Omental fat pad (tissue), 4 donors: ENCODE data around the gene MAST2. TPM values are rescaled to one million over a fixed set of nuclear protein-coding genes. Genes with fewer than 3 reads are reported as not detected.
"Not testable (repeated sequence)": the region's sequence is repeated elsewhere in the genome, so short reads cannot be mapped to it uniquely, and the experiment has no call there.

Experiments used
- ATAC-seq: fragments of 150-250 bp; one replicate; pipeline ENCODE4 v1.9.1; 2016; ENCODE audit warnings: mild to moderate bottlenecking, moderate library complexity; ENCODE audit not compliant: low FRiP score
- DNase-seq: peaks from one replicate; pipeline ENCODE4 v3.0.0-alpha.2; 2019; ENCODE audit warnings: low spot score
- CTCF ChIP-seq, 3 donors: fragments of 450-650 bp; IDR thresholded peaks; one replicate each; pipeline ENCODE4 v1.5.1; 2016 to 2017; ENCODE audit warnings: antibody characterized with exemption in 3 of 3, mild to moderate bottlenecking in 3 of 3, moderate library complexity in 2 of 3
- total RNA-seq, 4 donors: library from RNA; depleted of rRNA; stranded (reverse); fragments of >200 nt; gene quantifications; one replicate each; pipeline ENCODE4 v1.1.0, GENCODE V29; 2016

MAST2 gene
- total RNA-seq, 4 donors from 2014 or later: 12.0 to 22.0 (median 18.1) TPM

DNA sequence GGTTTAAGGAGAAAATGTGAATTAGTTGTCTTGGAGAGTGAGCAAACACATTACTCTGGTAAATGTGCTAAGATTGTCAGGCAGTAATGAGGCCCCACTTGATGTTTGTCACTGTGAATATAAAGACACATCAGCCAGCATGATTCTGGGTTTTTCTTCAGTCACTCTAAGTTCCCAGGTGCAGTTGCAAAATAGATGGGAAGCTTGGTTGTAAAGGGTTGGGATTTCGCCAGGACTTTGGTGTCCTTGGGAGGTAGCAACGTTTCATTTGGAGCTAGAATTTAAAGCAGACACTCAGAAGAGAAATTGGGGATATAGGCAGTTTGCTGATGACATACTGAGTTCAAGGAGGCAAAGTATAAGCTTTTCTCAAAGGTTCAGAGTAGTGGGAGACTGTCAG is 154.3 kb downstream of the MAST2 start:
- DNase-seq (no peak), ATAC-seq (no peak)
- no peak for TF ChIP-seq CTCF (IDR thresholded peaks at IDR 0.05)

DNA sequence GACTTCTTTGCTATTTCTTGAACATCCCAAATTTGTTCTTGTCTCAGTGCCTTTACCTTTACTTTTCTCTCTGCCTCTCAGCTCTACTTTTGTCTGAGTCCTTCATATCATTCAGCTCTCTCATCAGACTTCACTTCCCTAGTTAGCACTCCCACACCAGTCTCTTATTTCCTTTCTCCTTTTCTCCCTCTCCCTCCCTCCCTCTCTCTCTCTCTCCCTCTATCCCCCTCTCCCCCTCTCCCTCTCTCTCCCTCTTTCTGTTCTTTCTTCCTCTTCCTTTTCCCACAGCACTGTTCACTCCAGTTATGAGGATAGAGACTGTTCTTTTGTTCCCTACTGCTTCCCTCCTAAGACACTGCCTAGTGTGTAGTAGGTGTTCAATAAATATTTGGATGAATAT is 154.9 kb downstream of the MAST2 start:
- no peak for ATAC-seq
- no peak for TF ChIP-seq CTCF (IDR thresholded peaks at IDR 0.05)
- no peak for DNase-seq

DNA sequence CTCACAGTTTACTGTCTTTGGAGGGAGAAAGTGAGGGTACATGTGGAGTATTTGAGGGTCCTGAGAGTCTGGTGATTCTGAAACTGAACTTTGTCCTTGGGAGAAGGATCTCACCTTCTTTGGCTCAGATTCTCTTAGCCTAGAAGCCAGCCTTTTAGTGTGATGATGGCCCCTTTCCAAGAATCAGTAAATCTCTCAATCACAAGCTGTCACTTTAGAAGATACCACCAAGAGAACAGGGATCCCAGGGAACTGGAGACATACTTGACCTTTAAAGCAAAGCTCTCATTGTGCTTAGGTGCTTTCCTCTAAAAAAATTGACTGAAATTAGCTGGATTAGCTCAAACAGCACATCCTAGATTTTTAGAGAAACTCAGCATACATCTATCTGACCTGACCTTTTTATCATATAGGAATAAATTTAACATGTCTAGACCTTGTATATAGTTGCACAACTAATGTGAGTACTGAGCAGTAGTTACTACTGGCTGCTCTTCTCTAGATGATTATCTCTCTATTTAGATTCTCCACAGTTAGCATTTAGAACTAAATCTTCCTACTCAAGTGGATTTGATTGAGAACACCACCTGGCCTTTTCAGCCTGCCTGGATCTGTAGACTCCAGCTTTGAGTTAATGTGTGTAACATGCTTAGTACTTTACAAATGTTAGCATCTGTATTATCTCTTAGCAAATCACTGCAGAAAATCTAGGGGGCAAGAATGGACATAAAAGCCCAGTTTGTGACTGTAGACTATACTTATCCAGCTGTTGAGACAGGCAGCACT is 157.7 kb downstream of the MAST2 start:
- no peak for TF ChIP-seq CTCF (IDR thresholded peaks at IDR 0.05)
- DNase-seq: no peak
- ATAC-seq: no peak

DNA sequence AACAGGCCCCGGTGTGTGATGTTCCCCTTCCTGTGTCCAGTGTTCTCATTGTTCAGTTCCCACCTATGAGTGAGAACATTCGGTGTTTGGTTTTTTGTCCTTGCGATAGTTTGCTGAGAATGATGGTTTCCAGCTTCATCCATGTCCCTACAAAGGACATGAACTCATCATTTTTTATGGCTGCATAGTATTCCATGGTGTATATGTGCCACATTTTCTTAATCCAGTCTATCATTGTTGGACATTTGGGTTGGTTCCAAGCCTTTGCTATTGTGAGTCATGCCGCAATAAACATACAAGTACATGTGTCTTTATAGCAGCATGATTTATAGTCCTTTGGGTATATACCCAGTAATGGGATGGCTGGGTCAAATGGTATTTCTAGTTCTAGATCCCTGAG is 158.5 kb downstream of the MAST2 start:
- not testable (repeated sequence) for ATAC-seq, DNase-seq

DNA sequence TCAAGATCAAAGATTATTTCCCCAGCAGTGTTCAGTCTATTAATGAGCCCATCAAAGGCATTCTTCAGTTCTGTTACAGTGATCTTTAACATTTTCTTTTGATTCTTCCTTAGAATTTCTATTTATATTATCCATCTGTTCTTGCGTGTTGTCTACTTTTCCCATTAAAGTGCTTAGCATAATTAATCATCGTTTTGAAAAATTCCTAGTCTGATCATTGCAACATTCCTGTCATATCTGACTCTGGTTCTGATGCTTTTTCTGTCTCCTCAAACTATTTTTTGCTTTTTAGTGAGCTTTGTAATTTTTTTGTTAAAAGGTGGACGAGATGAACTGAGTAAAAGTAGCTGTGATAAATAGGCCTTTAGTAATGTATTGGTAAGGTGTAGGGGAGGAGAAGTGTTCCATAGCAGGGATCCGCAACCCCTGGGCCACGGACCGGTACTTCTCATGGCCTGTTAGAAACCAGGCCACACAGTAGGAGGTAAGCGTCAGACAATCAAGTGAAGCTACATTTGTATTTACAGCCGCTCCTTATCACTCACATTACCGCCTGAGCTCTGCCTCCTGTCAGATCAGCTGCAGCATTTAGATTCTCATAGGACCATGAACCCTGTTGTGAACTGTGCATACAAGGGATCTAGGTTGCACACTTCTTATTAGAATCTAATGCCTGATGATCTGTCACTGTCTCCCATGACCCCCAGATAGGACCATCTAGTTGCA is 165.7 kb downstream of the MAST2 start:
- no peak for DNase-seq
- ATAC-seq: no peak
- TF ChIP-seq CTCF (IDR thresholded peaks at IDR 0.05): no peak

DNA sequence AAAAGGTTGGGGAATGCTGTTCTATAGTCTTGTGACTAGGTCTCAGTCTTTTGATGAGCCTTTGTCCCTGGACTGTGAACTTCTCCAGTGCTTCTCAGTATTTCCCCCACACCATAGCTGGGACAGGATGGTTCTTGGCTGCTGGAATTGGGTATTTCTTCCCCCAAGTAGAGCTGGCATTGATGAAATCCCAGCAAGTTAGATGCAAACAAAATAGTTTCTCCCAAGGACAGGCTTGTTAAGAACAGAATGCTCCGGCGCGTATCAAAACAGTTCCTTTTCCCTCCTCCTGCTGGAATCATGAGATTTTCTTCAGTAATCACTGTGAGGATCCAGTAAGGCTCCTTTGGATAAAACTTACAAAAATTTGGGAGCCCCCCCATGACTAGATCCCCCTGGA is 166.5 kb downstream of the MAST2 start:
- ATAC-seq (no peak), DNase-seq (no peak)
- no peak for TF ChIP-seq CTCF (IDR thresholded peaks at IDR 0.05)

GRCh38 chr1:45971335-45971734 is 167.9 kb downstream of the MAST2 start:
- TF ChIP-seq CTCF (IDR thresholded peaks at IDR 0.05): no peak
- DNase-seq (no peak), ATAC-seq (no peak)
